ENCODE measurements around the gene CFAP45. TPM values are rescaled to one million over a fixed set of nuclear protein-coding genes. Genes with fewer than 3 reads are reported as not detected.

CFAP45 gene
- total and polyA plus RNA-seq, 2 donors (not counting 1 experiment from before 2014, with no cell fraction given): 1.3 to 2.4 TPM

DNA sequence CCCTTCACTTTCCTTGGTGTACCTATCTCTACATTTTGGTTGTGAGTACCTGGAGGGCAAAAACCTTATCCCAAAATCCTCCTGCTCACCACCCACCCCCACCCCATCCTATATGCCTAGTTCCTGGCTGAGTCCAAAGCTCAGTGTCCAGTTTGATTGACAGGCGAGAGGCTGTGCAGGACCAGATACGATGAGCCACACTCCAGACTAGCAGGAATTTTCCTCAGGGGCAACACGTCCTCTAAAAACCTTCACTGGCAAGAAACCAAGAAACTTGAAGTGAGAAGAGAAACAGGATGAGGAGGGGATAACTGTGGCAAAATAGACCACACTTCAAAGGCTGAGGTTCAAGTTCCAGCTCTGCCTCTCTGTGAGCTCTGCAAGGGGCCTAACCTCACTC is 74.4 kb downstream of the CFAP45 start:
- CTCF ChIA-PET: no interaction called here
- peaks cover 18% of the 10 kb centered on the region for H3K4me1 Mint-ChIP-seq
- no peak for DNase-seq
- H3K79me2 ChIP-seq (ENCODE audit: control insufficient read depth, insufficient read depth, low read length): no peaks in the 10 kb centered on the region
- no peak for TF ChIP-seq EZH2 (IDR thresholded peaks at IDR 0.05; ENCODE audit: borderline replicate concordance, insufficient read depth, low read depth, low read length, poor library complexity, severe bottlenecking)
- TF ChIP-seq, protein P1, sequence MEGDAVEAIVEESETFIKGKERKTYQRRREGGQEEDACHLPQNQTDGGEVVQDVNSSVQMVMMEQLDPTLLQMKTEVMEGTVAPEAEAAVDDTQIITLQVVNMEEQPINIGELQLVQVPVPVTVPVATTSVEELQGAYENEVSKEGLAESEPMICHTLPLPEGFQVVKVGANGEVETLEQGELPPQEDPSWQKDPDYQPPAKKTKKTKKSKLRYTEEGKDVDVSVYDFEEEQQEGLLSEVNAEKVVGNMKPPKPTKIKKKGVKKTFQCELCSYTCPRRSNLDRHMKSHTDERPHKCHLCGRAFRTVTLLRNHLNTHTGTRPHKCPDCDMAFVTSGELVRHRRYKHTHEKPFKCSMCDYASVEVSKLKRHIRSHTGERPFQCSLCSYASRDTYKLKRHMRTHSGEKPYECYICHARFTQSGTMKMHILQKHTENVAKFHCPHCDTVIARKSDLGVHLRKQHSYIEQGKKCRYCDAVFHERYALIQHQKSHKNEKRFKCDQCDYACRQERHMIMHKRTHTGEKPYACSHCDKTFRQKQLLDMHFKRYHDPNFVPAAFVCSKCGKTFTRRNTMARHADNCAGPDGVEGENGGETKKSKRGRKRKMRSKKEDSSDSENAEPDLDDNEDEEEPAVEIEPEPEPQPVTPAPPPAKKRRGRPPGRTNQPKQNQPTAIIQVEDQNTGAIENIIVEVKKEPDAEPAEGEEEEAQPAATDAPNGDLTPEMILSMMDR (IDR thresholded peaks at IDR 0.05): no peak
- H3K27ac Mint-ChIP-seq: no peak overlapping the region
- POLR2A ChIA-PET: no interaction called here
- intact Hi-C loops (cut with micrococcal nuclease): no loop called here
- H4K20me1 ChIP-seq (ENCODE audit: control insufficient read depth, insufficient read depth, low read length, poor library complexity, severe bottlenecking): no peaks in the 10 kb centered on the region
- H3K4me3 Mint-ChIP-seq: no peak overlapping the region
- H3K9me3 Mint-ChIP-seq (ENCODE audit: insufficient read depth): no peaks in the 10 kb centered on the region
- 75% methylated on average over 2 of the region's 3 CpGs for WGBS (ENCODE audit: insufficient coverage)
- peaks cover 0 to 10% (median 3%) of the 10 kb centered on the region in 4 experiments for H3K27me3 ChIP-seq (replicated peaks in 1 of 4; ENCODE audit: control extremely low read depth in 1 of 4, control insufficient read depth in 3 of 4, insufficient read depth in 4 of 4, low read length in 3 of 4)
- no peak overlapping the region for H3K27ac ChIP-seq (ENCODE audit: low read length in 2 of 2)
- no peak for ATAC-seq (ENCODE audit: low read depth)
- H3K9ac ChIP-seq (ENCODE audit: low read length): no peak overlapping the region
- H3K27me3 Mint-ChIP-seq: peaks cover 33% of the 10 kb centered on the region
- H3K4me3 ChIP-seq (ENCODE audit: control extremely low read depth in 1 of 5, extremely low read depth in 1 of 5, insufficient read depth in 1 of 5, low read depth in 2 of 5, low read length in 4 of 5): no peak overlapping the region
- no peak overlapping the region for H2AFZ ChIP-seq (ENCODE audit: insufficient read depth, low read depth, low read length, poor library complexity, severe bottlenecking)
- H3K4me2 ChIP-seq (replicated peaks; ENCODE audit: low read depth, low read length, poor library complexity, severe bottlenecking): no peak overlapping the region
- H3K4me1 ChIP-seq (ENCODE audit: control insufficient read depth in 2 of 2, insufficient read depth in 2 of 2, low read length in 2 of 2): peaks cover 6 to 25% of the 10 kb centered on the region in 2 donors
- H3K36me3 ChIP-seq (replicated peaks in 1 of 2; ENCODE audit: control extremely low read depth in 1 of 2, control insufficient read depth in 1 of 2, extremely low read depth in 1 of 2, insufficient read depth in 2 of 2, low read length in 1 of 2): no peaks in the 10 kb centered on the region
- peaks cover 0 to 6% (median 0%) of the 10 kb centered on the region in 3 donors for H3K9me3 ChIP-seq (ENCODE audit: control extremely low read depth in 1 of 3, control insufficient read depth in 2 of 3, insufficient read depth in 1 of 3, low read length in 2 of 3)

DNA sequence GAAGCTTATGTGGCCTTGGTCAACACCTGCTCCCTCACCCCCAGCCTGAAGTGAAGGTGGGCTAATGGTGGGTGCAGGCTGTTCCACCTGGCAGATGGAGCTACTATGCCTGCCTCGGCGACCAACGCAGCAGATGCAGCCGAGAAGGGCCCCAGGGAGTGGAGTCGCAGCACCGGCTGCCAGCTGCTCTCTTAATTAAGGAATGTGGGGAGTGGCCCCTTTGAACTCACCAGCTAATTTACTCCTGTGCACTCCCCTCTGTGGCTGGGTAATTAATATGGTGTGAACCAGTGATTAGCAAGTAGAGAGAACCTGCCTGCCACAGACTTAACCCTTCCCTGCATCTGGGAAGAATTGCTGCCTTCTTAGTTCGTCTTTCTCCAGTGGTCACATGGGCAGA is 76.6 kb downstream of the CFAP45 start:
- ATAC-seq (ENCODE audit: low read depth): no peak
- DNase-seq: no peak
- peaks cover 0 to 6% (median 0%) of the 10 kb centered on the region in 3 donors for H3K9me3 ChIP-seq (ENCODE audit: control extremely low read depth in 1 of 3, control insufficient read depth in 2 of 3, insufficient read depth in 1 of 3, low read length in 2 of 3)
- H3K27ac Mint-ChIP-seq: no peak overlapping the region
- H3K4me3 ChIP-seq (ENCODE audit: control extremely low read depth in 1 of 5, extremely low read depth in 1 of 5, insufficient read depth in 1 of 5, low read depth in 2 of 5, low read length in 4 of 5): no peak overlapping the region
- no peaks in the 10 kb centered on the region for H3K79me2 ChIP-seq (ENCODE audit: control insufficient read depth, insufficient read depth, low read length)
- peaks cover 3 to 17% of the 10 kb centered on the region in 2 donors for H3K4me1 ChIP-seq (ENCODE audit: control insufficient read depth in 2 of 2, insufficient read depth in 2 of 2, low read length in 2 of 2)
- 100% methylated on average over 2 of the region's 7 CpGs for WGBS (ENCODE audit: insufficient coverage)
- H2AFZ ChIP-seq (ENCODE audit: insufficient read depth, low read depth, low read length, poor library complexity, severe bottlenecking): no peak overlapping the region
- TF ChIP-seq, protein P1 (IDR thresholded peaks at IDR 0.05): no peak
- TF ChIP-seq EZH2 (IDR thresholded peaks at IDR 0.05; ENCODE audit: borderline replicate concordance, insufficient read depth, low read depth, low read length, poor library complexity, severe bottlenecking): no peak
- no peak overlapping the region for H3K9ac ChIP-seq (ENCODE audit: low read length)
- POLR2A ChIA-PET: no interaction called here
- H4K20me1 ChIP-seq (ENCODE audit: control insufficient read depth, insufficient read depth, low read length, poor library complexity, severe bottlenecking): no peaks in the 10 kb centered on the region
- no peak overlapping the region for H3K4me2 ChIP-seq (replicated peaks; ENCODE audit: low read depth, low read length, poor library complexity, severe bottlenecking)
- H3K36me3 ChIP-seq (replicated peaks in 1 of 2; ENCODE audit: control extremely low read depth in 1 of 2, control insufficient read depth in 1 of 2, extremely low read depth in 1 of 2, insufficient read depth in 2 of 2, low read length in 1 of 2): no peaks in the 10 kb centered on the region
- H3K27me3 Mint-ChIP-seq: peaks cover 47% of the 10 kb centered on the region
- no peak overlapping the region for H3K27ac ChIP-seq (ENCODE audit: low read length in 2 of 2)
- H3K4me3 Mint-ChIP-seq: no peak overlapping the region
- intact Hi-C loops (cut with micrococcal nuclease): no loop called here
- H3K4me1 Mint-ChIP-seq: peaks cover 11% of the 10 kb centered on the region
- CTCF ChIA-PET: interaction anchor here (4.4 kb wide), 1 partner anchor 183 kb away, joined by 26 read pairs; no protein-coding TSS in a partner anchor
- H3K9me3 Mint-ChIP-seq (ENCODE audit: insufficient read depth): no peaks in the 10 kb centered on the region
- peaks cover 0 to 7% (median under 1%) of the 10 kb centered on the region in 4 experiments for H3K27me3 ChIP-seq (replicated peaks in 1 of 4; ENCODE audit: control extremely low read depth in 1 of 4, control insufficient read depth in 3 of 4, insufficient read depth in 4 of 4, low read length in 3 of 4)

Small RNA genes lying within 50 kb of the gene (small RNA-seq; reads per million reads assigned to genes)
- gene MIR4259 (ENCODE audit: insufficient read length, low read depth, low replicate concordance): not detected
- gene RF00570 (ENCODE audit: insufficient read length, low read depth, low replicate concordance): not detected

Other genes starting within 250 kb of the CFAP45 start
- gene CRP, start 185.6 kb downstream of the CFAP45 start, total RNA-seq: not detected in 2 replicates
- not detected in 2 replicates for gene CRP, start 185.6 kb downstream of the CFAP45 start, polyA plus RNA-seq
- gene DUSP23, start 119.2 kb downstream of the CFAP45 start, total RNA-seq: 9.5 and 9.6 TPM in 2 replicates
- gene DUSP23, start 119.2 kb downstream of the CFAP45 start, polyA plus RNA-seq: 10.5 and 15.8 TPM in 2 replicates
- gene FCRL6, start 97.8 kb downstream of the CFAP45 start, total RNA-seq: 0.19 TPM in 1 of 2 replicates, not detected in the other
- gene FCRL6, start 97.8 kb downstream of the CFAP45 start, polyA plus RNA-seq: 0.81 and 1.2 TPM in 2 replicates
- gene SLAMF8, start 73.3 kb downstream of the CFAP45 start, total RNA-seq: 0.54 TPM in 1 of 2 replicates, not detected in the other
- 0.17 TPM in 1 of 2 replicates, not detected in the other for gene SLAMF8, start 73.3 kb downstream of the CFAP45 start, polyA plus RNA-seq
- gene VSIG8, start 37.5 kb downstream of the CFAP45 start, total RNA-seq: 0.17 TPM in 1 of 2 replicates, not detected in the other
- gene VSIG8, start 37.5 kb downstream of the CFAP45 start, polyA plus RNA-seq: 0.09 TPM in 1 of 2 replicates, not detected in the other
- 342 and 354 TPM in 2 replicates for gene TAGLN2, start 25.3 kb upstream of the CFAP45 start, total RNA-seq
- gene TAGLN2, start 25.3 kb upstream of the CFAP45 start, polyA plus RNA-seq: 656 and 721 TPM in 2 replicates
- gene IGSF9, start 45.4 kb upstream of the CFAP45 start, total RNA-seq: 0.15 and 0.37 TPM in 2 replicates
- 0.36 and 0.89 TPM in 2 replicates for gene IGSF9, start 45.4 kb upstream of the CFAP45 start, polyA plus RNA-seq
- gene SLAMF9, start 54.1 kb upstream of the CFAP45 start, total RNA-seq: not detected in 2 replicates
- gene SLAMF9, start 54.1 kb upstream of the CFAP45 start, polyA plus RNA-seq: not detected in 2 replicates
- 6.0 and 7.4 TPM in 2 replicates for gene PIGM, start 131.8 kb upstream of the CFAP45 start, total RNA-seq
- gene PIGM, start 131.8 kb upstream of the CFAP45 start, polyA plus RNA-seq: 1.4 TPM in 2 replicates
- gene KCNJ10, start 170.0 kb upstream of the CFAP45 start, total RNA-seq: not detected in 2 replicates
- not detected in 2 replicates for gene KCNJ10, start 170.0 kb upstream of the CFAP45 start, polyA plus RNA-seq
- gene KCNJ9, start 181.4 kb upstream of the CFAP45 start, total RNA-seq: not detected in 2 replicates
- gene KCNJ9, start 181.4 kb upstream of the CFAP45 start, polyA plus RNA-seq: not detected in 2 replicates
- gene IGSF8, start 198.5 kb upstream of the CFAP45 start, total RNA-seq: 33.5 and 37.2 TPM in 2 replicates
- 45.8 and 56.0 TPM in 2 replicates for gene IGSF8, start 198.5 kb upstream of the CFAP45 start, polyA plus RNA-seq
- not detected in 2 replicates for gene ATP1A2, start 215.6 kb upstream of the CFAP45 start, total RNA-seq
- not detected in 2 replicates for gene ATP1A2, start 215.6 kb upstream of the CFAP45 start, polyA plus RNA-seq